ENCODE results near the gene KRT3.
A peak's percentile ranks its signal among the peaks of the same experiment; 100 is the strongest.

The KRT3 gene

DNA sequence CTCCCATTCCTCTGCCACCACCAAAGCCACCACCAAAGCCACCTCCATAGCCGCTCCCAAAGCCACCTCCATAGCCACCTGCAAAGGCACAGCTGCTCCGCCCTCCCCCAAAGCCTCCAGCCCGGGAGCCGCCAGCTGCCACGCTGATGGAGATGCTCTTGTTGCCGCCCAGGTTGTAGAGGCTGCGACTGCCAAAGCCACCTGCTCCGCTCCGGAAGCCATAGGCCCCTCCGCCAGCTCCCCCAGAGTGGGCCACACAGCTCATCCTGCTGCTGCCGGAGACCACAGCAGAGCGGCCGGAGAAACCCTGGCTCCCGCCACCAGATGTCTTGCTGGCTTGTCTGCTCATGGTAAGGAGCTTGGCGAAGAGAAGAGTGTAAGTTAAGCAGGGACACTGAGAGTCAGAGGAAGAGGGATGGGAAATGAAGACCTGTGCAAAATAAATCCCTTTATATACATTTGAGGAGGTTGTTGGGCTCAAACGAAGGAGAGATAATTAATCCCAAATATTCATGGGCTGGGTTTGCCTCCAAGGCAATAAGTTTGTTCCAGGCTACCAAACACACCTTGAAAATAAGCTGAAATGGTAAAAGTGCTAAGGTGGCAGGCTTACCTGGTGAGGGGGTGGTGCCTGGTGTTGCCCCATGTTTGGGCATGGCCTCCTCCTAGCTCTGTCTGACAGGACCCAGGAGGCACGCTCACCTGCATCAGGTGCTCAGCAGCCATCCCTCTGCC, at the start of gene KRT3:
Gene KRT3 (minus strand): TSS at position 424 of the 735 bp plus-strand sequence. CDS start 75 bp downstream, at position 349.
- DNase-seq, result no peak

- DNase-seq, result no peak
Measured at GRCh38 chr12:52844386-52844785, 48.5 kb upstream of the KRT3 start.

DNA sequence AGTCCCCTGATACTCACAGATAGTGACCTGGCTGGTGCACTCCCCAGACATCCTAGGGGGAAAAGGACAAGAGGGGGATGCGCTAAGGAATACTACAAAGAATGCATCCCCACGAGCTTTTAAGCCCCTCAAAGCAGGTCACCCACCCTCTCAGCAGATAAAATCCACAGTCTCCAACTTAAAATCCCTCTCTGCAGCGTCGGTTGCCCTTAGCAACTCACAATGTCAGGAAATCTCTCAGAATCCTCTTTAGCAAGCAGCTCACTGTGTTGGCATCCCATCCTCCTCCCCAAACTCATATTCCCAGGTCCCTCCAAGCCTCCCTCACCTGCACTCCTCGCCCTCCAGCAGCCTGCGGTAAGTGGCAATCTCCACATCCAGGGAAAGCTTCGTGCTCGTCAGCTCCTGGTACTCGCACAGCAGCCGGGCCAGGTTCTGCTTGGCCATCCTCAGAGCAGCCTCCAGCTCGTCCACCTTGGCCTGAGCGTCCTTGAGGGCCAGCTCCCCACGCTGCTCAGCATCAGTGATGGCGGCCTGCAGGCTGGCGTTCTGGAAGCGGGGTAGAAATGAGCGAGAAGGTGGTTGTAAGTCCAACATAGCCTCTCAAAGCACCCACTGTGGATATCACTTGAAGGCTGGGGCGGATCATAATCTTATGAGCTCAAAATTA, 43.7 kb upstream of the KRT3 start:
- no peak for DNase-seq

GRCh38 chr12:52838609-52839435, 42.9 kb upstream of the KRT3 start:
- peak; percentile 30 to 83 (median 62) for DNase-seq

GRCh38 chr12:52837781-52838608, 42.1 kb upstream of the KRT3 start:
- DNase-seq, result no peak

DNA sequence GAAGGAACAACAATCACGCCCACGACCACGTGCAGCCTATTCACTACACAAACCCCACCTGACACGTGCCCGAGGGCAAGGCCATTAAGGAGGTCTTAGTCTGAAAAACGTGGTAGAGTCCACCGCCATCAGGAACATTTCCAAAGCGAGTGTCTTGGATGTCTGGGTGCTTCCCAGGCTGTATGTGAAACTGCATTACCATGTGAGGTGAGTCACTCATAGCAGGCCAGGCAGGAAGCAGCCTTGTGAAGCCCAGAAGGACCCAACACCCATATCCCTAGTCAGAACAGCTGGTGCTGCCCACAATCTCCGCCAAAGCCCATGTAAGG, 41.5 kb upstream of the KRT3 start:
- DNase-seq, result no peak

DNA sequence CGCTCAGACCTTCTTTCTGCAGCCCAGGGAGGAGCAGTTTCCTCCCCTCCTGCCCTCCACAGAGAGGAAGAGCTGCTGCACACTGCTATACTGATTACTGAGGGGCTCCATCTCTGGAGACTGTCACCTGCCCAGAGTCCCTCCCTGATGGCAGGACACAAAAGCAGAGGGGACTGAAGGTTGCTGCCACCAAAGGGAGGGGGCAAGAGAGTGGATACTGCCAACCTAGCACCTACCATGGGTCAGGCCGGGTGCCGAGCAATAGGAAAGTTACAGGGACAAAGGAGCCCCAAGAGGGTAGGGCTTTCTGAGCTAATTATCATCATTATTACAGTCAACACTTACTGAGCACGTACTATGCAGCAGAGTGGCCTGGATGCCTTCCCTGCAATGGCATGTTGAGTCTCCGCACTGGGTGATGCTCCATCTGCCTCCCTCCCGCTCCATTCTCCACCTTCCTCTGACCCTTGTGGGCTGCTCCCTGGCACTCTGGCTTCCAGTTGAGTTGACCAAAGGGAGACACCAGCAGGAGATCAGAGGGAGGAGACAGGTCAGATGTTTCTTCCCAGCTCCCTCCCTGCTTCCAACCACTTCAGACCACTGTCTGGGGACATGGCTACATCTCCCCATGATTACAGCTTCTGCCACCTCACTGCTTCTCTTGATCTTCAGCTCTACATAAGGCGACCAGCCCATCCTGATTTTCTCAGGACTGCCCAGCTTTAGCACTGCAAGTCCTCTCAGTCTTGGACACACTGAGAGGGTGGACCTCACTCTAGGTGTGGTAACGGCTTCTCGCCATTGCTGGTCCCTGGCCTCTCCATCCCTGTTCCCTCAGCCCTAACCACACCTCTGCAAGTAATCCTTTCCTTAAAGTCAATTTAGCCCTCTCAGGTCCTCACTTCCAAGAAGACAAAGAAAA, 40.8 kb upstream of the KRT3 start:
- DNase-seq, result no peak

- no peak for DNase-seq
Measured at GRCh38 chr12:52836042-52836466, 40.1 kb upstream of the KRT3 start.

GRCh38 chr12:52835271-52836041, 39.5 kb upstream of the KRT3 start:
- DNase-seq, result no peak

GRCh38 chr12:52834727-52835001, 38.7 kb upstream of the KRT3 start:
- DNase-seq, result no peak

DNA sequence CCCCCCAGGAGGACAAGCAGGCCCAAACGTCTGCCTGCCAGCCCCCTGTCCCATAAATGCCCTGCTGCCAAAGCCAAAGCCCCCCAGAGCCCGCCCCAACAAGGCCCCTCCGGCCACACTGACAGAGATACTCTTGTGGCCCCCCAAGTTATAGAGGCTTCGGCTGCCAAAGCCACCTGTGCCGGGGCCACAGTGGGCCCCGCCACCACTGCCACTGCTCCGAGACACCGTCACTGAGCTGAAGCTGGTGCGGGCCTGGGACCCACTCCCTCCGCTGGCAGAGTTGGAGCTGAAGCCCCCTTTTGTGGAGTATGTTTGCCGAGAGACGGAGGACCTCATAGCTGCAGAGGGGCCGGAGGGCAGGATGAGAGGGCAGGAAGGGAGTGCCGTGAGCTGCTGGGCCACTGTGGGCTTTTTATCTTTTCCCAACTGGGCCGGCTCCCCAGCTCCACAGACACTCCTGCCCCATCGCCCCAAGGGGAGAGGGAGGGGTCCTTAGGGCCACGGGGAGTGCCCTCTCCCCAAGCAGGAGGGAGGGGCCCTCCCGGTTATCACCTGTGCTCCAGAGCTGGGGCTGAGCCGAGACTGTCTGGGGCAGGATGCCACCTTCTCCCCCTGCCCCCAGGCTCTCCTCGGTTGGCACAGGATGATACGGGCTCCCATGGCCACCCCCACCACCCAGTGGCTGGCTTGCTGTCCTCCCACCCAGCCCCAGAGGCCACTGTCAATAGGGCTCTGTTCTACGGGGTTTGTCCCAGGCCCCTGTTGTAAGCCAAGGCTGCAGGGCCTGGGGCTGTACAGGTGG, 38.2 kb upstream of the KRT3 start, which contains the start of gene KRT79:
Gene KRT79 (minus strand): TSS at position 390 of the 805 bp plus-strand sequence. CDS start 51 bp downstream, at position 339.
- DNase-seq, result no peak

DNA sequence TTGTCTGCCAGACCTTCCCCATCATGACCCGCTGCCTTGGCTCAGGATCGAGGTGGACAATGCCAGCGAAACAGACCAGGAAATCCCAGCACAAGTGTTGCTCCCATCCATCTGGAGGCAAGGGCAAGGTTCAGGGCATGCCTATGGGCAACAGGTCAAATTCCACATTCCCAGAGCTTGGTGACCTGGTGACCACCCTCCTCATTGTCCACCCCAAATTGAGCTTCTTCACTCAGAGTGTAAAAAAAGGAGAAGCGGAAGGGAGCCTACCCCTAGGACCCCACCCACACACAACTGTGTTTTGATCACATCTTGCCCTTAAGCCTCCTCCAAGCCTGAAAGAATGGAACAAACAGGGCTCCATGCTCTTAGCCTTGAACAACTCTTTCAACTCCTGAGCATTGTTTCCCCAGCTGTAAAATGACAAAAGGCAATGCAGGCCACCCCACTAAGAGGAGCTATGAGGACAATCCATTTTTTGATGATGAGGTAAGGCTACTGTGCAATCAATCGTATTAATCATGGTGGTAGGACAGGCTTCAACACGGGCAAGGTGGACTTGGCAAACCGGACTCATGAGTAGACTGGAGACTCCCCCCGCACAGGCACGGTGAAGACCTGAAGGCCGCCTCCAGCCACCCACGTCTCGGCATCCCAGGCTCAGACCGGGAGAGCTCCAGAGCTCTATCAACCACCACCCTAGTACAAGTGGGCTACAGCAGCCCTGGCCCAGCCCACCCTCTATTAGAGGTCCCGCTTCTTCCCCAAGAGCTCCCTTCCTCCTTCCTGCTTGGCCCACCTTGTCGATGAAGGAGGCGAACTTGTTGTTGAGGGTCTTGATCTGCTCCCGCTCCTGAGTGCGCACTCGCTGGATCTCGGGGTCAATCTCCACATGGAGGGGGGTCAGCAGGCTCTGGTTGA, 37.3 kb upstream of the KRT3 start:
- DNase-seq, result no peak

DNA sequence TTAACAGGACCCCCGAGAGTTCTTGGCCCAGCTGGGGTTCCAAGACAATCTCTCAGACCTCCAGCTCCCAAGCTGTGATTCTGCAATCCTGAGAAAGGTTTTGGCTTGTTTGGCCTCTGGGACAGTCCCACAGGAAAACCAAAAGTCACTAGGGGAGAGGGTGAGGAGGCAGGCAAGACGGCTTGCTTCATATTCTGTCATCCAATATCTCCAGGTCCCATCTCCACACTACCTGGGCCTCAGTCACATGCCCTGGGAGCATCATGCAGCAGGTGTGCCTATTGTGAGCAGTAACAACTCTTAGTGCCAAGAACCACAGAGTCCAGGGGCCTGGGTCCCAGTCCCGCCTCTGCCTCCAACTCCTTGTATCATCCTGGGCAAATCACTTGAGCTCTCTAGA, 36.5 kb upstream of the KRT3 start:
- no peak for DNase-seq

DNA sequence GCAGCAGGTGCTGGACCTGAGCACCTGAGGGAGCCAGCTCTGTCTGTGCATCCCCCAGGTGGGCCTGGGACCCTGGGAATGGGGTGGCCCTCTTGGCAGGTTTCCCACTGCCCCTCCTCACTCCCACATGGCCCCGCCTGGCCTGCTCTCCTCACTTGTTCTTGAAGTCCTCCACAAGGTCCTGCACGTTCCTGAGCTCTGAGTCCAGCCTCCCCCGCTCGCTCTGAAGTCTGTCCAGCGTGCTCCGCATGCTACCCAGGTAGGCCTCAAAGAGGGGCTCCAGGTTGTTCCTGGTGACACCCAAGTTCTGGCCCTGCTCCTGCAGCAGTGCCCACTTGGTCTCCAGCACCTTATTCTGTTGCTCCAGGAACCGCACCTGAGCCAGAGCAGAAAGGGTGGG, 35.3 kb upstream of the KRT3 start:
- no peak for DNase-seq

GRCh38 chr12:52829986-52830770, 34.3 kb upstream of the KRT3 start:
- DNase-seq, result no peak

- DNase-seq, result no peak
Measured at GRCh38 chr12:52828591-52829021, 32.7 kb upstream of the KRT3 start.

GRCh38 chr12:52828156-52828555, 32.2 kb upstream of the KRT3 start:
- DNase-seq, result no peak

GRCh38 chr12:52827499-52828090, 31.7 kb upstream of the KRT3 start:
- DNase-seq, result no peak
